Epithelial cell of proximal tubule (primary cell): Measurements from ENCODE around the gene ZNF605. TPM values are rescaled to one million over a fixed set of nuclear protein-coding genes. Genes with fewer than 3 reads are reported as not detected.

ENCODE experiments used
- DNase-seq: peaks from one replicate; pipeline ENCODE4 v3.0.0-alpha.2; 2011; ENCODE audit warnings: low read depth
- H3K4me3 ChIP-seq: 2 replicates; pipeline ENCODE4 v1.5.1; 2011; ENCODE audit warnings: low read depth, mild to moderate bottlenecking, low read length
- CTCF ChIP-seq: conservative IDR thresholded peaks from 2 replicates; pipeline ENCODE4 v1.5.1; 2012; ENCODE audit warnings: low read depth, mild to moderate bottlenecking, low read length
- total RNA-seq: library from RNA; depleted of rRNA; stranded (reverse); fragments of >200 nt; gene quantifications from 2 replicates; pipeline ENCODE4 v1.2.3, GENCODE V29; 2015

ZNF605 gene
- total RNA-seq, 1 donor from 2014 or later, result 3.7 TPM

GRCh38 chr12:132953771-132954170, 2.3 kb downstream of the ZNF605 start:
- no peak overlapping the region for H3K4me3 ChIP-seq
- DNase-seq, result no peak
- no peak for TF ChIP-seq CTCF

- no peak for TF ChIP-seq CTCF
- DNase-seq, result no peak
- no peak overlapping the region for H3K4me3 ChIP-seq
Observed at GRCh38 chr12:132953163-132953425, 3.0 kb downstream of the ZNF605 start.

GRCh38 chr12:132952371-132953162, 3.5 kb downstream of the ZNF605 start:
- TF ChIP-seq CTCF, result no peak
- no peak overlapping the region for H3K4me3 ChIP-seq
- no peak for DNase-seq

GRCh38 chr12:132951649-132952048, 4.5 kb downstream of the ZNF605 start:
- TF ChIP-seq CTCF, result no peak
- no peak for DNase-seq
- no peak overlapping the region for H3K4me3 ChIP-seq

GRCh38 chr12:132950844-132951535, 5.1 kb downstream of the ZNF605 start:
- H3K4me3 ChIP-seq, result no peak overlapping the region
- no peak for TF ChIP-seq CTCF
- no peak for DNase-seq

- H3K4me3 ChIP-seq, result no peak overlapping the region
- DNase-seq, result no peak
- TF ChIP-seq CTCF, result no peak
Observed at GRCh38 chr12:132949936-132950837, 5.9 kb downstream of the ZNF605 start.
